Measurements from ENCODE around the gene TMEM237.

The TMEM237 gene

DNA sequence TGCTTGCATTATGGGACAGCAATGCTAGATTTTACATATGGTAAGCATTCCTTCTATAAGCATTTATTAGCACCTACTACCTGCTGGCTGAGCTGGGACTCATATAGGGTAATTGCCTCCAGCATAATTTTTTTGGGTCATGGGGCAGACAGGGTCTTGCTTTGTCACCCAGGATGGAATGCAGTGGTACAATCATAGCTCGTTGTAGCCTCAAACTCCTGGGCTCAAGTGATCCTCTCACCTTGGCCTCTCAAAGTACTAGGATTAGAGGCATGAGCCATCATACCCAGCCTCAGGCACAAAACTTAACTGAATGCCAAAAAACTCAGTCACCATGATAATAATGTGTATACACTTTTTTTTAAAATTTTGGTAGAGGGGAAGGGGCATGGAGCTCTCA is 35.3 kb downstream of the TMEM237 start:
- TF ChIP-seq MYC (IDR thresholded peaks at IDR 0.05; ENCODE audit: low read depth, low read length) (no peak), POLR2A (IDR thresholded peaks at IDR 0.05; ENCODE audit: extremely low read depth, insufficient read length) (no peak)
- TF ChIP-seq, protein P1, sequence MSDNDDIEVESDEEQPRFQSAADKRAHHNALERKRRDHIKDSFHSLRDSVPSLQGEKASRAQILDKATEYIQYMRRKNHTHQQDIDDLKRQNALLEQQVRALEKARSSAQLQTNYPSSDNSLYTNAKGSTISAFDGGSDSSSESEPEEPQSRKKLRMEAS (IDR thresholded peaks at IDR 0.05; ENCODE audit: low read depth, low read length): no peak
- TF ChIP-seq, protein P2, sequence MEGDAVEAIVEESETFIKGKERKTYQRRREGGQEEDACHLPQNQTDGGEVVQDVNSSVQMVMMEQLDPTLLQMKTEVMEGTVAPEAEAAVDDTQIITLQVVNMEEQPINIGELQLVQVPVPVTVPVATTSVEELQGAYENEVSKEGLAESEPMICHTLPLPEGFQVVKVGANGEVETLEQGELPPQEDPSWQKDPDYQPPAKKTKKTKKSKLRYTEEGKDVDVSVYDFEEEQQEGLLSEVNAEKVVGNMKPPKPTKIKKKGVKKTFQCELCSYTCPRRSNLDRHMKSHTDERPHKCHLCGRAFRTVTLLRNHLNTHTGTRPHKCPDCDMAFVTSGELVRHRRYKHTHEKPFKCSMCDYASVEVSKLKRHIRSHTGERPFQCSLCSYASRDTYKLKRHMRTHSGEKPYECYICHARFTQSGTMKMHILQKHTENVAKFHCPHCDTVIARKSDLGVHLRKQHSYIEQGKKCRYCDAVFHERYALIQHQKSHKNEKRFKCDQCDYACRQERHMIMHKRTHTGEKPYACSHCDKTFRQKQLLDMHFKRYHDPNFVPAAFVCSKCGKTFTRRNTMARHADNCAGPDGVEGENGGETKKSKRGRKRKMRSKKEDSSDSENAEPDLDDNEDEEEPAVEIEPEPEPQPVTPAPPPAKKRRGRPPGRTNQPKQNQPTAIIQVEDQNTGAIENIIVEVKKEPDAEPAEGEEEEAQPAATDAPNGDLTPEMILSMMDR (IDR thresholded peaks at IDR 0.05; ENCODE audit: low read depth, low read length): no peak
- no peak overlapping the region for H3K4me3 ChIP-seq (ENCODE audit: low read depth, low read length)
- DNase-seq (ENCODE audit: low read depth): no peak

DNA sequence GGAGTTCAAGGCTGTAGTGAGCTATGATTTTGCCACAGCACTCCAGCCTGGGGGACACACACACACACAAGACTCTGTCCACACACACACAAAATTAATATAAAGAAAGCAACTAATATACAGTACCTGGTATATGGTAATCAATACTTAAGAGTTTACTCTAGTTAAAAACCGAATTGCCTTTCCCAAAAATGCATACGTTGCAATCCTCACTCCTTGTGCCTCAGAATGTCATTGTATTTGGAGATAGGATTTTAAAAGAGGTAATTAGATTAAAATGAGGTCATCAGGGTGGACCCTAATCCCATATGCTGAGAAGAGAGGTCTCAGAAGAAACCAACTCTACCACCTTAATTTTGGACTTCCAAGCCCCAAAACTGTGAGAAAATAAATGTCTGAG is 35.7 kb downstream of the TMEM237 start:
- no peak overlapping the region for H3K4me3 ChIP-seq (ENCODE audit: low read depth, low read length)
- TF ChIP-seq MYC (IDR thresholded peaks at IDR 0.05; ENCODE audit: low read depth, low read length) (no peak), POLR2A (IDR thresholded peaks at IDR 0.05; ENCODE audit: extremely low read depth, insufficient read length) (no peak)
- no peak for DNase-seq (ENCODE audit: low read depth)

DNA sequence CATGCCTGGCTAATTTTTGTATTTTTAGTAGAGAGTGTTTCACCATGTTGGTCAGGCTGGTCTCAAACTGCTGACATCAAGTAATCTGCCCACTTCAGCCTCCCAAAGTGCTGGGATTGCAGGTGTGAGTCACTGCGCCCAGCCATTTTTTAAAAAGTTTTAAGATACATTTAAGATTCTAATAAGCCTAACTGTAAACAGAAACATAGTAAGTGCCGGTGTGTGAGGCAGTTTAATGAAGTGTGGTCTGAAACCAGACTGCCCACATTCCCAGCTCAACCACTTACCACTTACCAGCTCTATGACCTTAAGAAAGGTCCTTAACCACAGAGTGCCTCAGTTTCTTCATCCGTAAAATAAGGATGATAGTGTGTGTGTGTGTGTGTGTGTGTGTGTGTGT is 42.4 kb downstream of the TMEM237 start:
- no peak for DNase-seq (ENCODE audit: low read depth)
- TF ChIP-seq MYC (IDR thresholded peaks at IDR 0.05; ENCODE audit: low read depth, low read length) (no peak), POLR2A (IDR thresholded peaks at IDR 0.05; ENCODE audit: extremely low read depth, insufficient read length) (no peak)
- TF ChIP-seq, protein P1 (IDR thresholded peaks at IDR 0.05; ENCODE audit: low read depth, low read length): no peak
- TF ChIP-seq, protein P2 (IDR thresholded peaks at IDR 0.05; ENCODE audit: low read depth, low read length): no peak
- H3K4me3 ChIP-seq (ENCODE audit: low read depth, low read length): no peak overlapping the region

DNA sequence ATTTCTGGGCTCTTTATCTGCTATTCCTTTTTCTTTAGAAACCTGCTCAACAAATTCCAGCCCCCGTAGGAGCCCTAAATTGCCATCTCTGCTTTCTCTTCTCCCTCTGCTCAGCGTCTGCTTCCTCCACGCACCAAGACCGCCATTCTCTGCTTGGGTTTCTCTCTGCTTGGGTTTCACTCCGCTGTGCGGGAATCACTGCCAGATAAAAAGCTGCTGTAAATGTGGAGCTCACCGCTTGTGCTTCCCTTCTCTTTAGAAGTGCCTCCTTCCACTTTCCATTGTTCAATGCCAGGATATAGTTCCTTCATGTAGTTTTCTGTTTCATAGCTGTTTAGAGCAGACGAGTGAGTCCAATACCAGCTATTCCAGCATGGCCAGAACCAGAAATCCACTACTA is 45.9 kb downstream of the TMEM237 start:
- DNase-seq (ENCODE audit: low read depth): no peak
- no peak overlapping the region for H3K4me3 ChIP-seq (ENCODE audit: low read depth, low read length)
- TF ChIP-seq, protein P2 (IDR thresholded peaks at IDR 0.05; ENCODE audit: low read depth, low read length): no peak
- TF ChIP-seq MYC (IDR thresholded peaks at IDR 0.05; ENCODE audit: low read depth, low read length): no peak
- TF ChIP-seq, protein P1 (IDR thresholded peaks at IDR 0.05; ENCODE audit: low read depth, low read length): no peak
- TF ChIP-seq POLR2A (IDR thresholded peaks at IDR 0.05; ENCODE audit: extremely low read depth, insufficient read length): no peak

DNA sequence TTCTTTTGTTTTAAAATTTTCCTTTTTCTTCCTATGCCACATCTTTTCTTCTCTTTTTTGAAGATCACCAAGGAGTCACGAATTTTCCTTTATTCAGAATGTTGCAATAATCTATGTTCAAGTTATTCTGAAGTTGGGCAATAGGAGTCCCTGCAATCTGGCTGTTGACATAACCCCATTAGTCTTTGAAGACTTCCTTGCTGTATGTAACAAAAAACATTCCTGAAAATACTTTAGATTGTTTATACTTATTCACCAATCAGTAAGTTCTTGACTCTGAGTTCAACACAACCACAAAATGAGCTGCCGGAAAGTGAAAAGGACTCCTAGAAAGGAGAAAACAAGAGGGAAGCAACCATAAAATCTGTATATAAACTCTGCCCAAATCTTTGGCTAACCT is 62.8 kb downstream of the TMEM237 start:
- peak; percentile 40 for DNase-seq (ENCODE audit: low read depth)
- TF ChIP-seq, protein P1 (IDR thresholded peaks at IDR 0.05; ENCODE audit: low read depth, low read length): no peak
- TF ChIP-seq MYC (IDR thresholded peaks at IDR 0.05; ENCODE audit: low read depth, low read length) (no peak), POLR2A (IDR thresholded peaks at IDR 0.05; ENCODE audit: extremely low read depth, insufficient read length) (no peak)
- TF ChIP-seq, protein P2 (IDR thresholded peaks at IDR 0.05; ENCODE audit: low read depth, low read length): no peak
- H3K4me3 ChIP-seq (ENCODE audit: low read depth, low read length): no peak overlapping the region

DNA sequence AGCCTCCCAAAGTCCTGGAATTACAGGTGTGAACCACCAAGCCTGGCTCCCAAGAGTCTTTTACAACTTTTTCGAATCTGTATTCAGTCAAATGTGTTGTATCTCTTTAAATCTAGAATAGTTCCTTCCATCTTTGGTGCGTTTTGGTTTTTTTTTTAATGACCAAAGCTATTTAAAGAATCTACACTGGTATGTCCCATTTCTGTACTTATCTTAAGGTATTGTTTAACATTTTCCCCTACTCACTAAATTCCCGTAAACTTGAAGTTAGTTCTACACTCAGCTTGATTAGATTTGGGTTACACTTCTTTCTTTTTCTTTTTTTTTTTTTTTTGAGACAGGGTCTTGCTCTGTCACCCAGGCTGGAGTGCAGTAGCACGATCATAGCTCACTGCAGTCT is 63.8 kb downstream of the TMEM237 start:
- TF ChIP-seq, protein P2 (IDR thresholded peaks at IDR 0.05; ENCODE audit: low read depth, low read length): no peak
- TF ChIP-seq POLR2A (IDR thresholded peaks at IDR 0.05; ENCODE audit: extremely low read depth, insufficient read length) (no peak), MYC (IDR thresholded peaks at IDR 0.05; ENCODE audit: low read depth, low read length) (no peak)
- TF ChIP-seq, protein P1 (IDR thresholded peaks at IDR 0.05; ENCODE audit: low read depth, low read length): no peak
- DNase-seq (ENCODE audit: low read depth): no peak
- H3K4me3 ChIP-seq (ENCODE audit: low read depth, low read length): no peak overlapping the region

Data from NB4 (cell line).